ENCODE data around the gene CDK11A. TPM values are rescaled to one million over a fixed set of nuclear protein-coding genes. Genes with fewer than 3 reads are reported as not detected.
"Not testable (repeated sequence)": the region's sequence is repeated elsewhere in the genome, so short reads cannot be mapped to it uniquely, and the experiment has no call there.

Gene CDK11A
- total RNA-seq, 1 donor from 2014 or later, result 103 TPM

DNA sequence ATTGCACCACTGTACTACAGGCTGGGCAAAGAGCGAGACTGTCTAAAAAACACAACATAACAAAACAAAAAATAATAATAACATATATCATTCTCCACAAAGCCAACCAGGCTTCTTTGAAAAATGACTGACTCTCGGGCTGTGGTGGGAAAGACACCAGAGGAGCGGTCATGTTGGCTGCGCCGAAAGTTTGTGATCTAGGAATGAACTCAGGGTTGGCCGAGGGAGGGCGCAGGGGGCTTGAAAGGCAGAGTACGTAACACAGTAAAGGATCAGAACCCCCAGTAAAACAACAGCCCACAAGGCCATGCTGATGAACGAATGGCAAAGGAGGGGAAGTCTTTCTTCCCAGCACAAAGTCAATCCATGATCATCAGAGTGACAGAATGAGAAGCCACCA, 36.3 kb downstream of the CDK11A start:
- intact Hi-C loops (cut with micrococcal nuclease), result no loop called here

- intact Hi-C loops (cut with micrococcal nuclease), result no loop called here
These were observed 40.0 kb downstream of the CDK11A start for GRCh38 chr1:1684031-1684681.

GRCh38 chr1:1683104-1683905, 40.9 kb downstream of the CDK11A start:
- intact Hi-C loops (cut with micrococcal nuclease), result no loop called here

DNA sequence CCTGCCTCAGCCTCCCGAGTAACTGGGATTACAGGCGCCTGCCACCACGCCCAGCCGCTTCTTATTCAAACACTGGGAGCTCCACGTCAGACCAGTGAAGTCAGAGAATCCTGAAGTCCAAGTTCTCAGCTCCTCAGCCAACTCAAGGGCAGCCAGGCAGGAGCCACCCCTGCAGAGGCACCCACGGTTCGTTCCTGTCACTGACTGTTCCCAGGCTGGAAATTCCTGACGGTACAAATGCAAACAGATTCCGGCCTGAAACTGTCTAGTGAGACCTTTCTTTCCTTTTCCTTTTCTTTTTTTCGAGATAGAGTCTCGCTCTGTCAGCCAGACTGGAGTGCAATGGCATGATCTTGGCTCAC, 43.3 kb downstream of the CDK11A start:
- intact Hi-C loops (cut with micrococcal nuclease), result no loop called here

DNA sequence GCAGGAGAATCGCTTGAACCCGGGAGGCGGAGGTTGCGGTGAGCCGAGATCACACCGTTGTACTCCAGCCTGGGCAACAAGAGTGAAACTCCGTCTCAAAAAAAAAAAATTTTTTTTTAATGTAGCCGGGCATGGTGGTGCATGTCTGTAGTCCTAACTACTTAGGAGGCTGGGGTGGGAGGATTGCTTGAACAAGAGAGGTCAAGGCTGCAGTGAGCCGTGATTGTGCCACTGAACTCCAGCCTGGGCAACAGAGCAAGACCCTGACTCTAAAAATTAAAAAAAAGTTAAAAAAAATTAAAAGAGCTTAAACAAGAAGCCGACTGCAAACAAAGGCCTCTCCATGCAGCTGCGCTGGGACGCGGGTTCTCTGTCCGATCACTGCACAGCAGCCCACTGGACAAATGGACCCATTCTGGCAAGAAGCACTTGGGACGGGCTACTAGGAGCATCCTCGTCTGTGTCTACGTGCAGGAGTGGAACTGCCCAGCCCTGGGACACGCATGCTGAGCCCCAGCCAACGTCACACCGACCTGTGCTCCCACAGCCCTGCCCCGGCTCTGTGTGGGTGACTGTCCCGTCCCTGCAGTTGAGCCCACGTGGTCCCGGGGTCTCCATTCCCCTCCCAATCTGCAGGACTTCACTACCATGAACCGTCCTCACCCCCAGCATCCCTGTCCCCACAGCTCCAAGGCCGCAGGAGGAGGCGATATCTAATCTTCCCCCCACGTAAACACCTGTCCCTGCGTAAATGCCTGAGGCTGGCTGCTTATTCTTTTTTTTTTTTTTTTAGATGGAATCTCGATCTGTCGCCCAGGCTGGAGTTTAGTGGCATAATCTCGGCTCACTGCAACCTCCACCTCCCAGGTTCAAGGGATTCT, 43.9 kb downstream of the CDK11A start:
- intact Hi-C loops (cut with micrococcal nuclease), result no loop called here

- intact Hi-C loops (cut with micrococcal nuclease), result no loop called here
These were observed 45.4 kb downstream of the CDK11A start for GRCh38 chr1:1678581-1679380.

DNA sequence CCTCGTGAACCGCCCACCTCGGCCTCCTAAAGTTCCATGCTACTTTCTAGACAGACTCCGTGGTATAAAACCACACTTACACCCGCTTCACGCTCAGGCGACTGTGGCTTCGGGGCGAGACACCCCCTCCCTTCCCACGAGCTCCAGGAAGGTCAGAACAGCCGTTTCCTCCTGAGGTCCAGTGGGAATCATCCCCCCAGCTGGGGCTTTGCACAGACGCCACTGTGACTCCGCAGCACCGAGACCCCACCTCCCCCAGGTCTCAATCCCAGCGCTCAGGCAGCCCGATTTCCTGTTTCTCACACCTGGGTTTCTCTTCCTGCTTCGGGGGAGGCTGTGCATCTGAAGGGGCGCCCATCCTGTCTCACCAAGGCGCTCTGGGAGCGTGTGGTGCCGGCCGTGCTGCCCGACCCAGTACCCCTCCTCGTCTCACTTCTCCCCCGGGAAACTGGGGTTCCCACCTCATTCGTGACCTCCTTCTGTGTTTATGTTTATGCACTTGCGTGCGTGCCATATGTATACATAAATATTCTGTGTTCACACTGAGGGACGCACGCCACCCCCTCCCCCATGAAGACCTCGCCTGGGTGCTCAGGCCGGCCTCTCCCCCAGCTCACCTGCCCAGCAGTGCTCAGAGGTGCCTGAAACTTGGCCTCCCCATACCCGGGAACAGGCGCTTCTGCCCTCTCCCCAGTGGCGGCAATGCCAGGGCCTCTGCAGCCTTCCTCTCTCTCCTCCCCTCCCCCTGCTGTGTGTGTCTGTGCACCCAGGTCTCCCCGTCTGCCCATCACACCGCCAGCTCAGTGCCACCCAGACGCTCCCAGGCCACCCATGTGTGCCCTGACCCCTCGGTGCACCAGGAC, 46.2 kb downstream of the CDK11A start:
- intact Hi-C loops (cut with micrococcal nuclease), result no loop called here

GRCh38 chr1:1676087-1676486, 48.1 kb downstream of the CDK11A start:
- intact Hi-C loops (cut with micrococcal nuclease), result not testable (repeated sequence)

DNA sequence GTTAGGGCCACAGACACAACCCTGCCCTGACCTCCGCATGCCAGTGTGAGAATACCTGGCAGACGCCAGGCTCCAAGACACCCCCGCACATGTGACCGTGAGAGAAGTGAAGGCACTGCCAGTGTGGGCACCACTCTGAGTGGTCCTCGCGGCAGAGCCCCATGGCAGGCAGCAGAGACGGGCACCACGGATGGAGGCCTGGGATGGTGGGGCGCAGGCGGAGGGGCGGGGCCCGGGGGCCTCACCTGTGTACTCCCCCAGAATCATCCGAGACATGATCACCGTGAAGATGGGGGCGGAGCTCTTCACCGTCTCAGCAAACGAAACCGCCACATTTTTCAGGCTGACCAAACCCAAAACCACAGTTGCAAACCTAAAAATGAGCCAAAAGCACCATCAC, 48.9 kb downstream of the CDK11A start:
- intact Hi-C loops (cut with micrococcal nuclease), result not testable (repeated sequence)

- intact Hi-C loops (cut with micrococcal nuclease), result not testable (repeated sequence)
These were observed 49.4 kb downstream of the CDK11A start for GRCh38 chr1:1674806-1675205.

DNA sequence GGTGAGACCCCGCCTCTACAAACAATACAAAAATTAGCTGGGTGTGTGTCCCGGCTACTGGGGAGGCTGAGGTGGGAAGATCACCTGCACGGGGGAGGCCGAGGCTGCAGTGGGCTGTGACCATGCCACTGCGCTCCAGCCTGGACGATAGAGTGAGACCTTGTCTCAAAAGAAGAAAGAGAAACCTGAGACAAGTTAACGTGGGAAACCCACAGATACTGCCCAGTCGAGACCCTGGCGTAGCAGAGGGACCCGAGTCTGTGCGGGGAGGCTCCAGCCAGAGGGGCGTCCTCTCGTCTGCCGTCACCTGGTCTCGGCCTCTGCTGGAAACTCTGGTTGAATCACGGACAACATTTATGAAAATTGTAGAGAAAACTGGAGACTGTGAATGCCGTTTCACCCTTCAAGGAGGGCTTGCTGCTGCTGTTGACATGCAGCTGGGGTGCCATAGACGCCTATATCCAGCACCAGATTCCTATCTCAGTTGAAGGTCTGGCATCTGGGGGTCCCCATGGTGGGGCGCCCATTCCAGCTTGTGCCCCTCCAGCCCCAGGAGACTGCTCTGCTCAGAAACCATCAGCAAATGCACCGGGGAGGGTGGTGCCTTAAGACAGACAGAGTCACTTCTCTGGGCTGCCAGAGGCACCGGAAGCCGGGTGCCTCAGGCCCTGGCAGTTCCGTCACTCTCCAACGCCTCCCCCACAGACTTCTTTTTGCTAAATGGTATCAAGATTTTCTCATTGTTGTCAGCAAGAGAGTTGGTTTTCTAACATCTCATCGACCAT, 51.8 kb downstream of the CDK11A start:
- intact Hi-C loops (cut with micrococcal nuclease), result no loop called here

GRCh38 chr1:1671365-1672119, 52.6 kb downstream of the CDK11A start:
- intact Hi-C loops (cut with micrococcal nuclease), result no loop called here

- intact Hi-C loops (cut with micrococcal nuclease), result no loop called here
These were observed 53.3 kb downstream of the CDK11A start for GRCh38 chr1:1670866-1671265.

- intact Hi-C loops (cut with micrococcal nuclease), result no loop called here
These were observed 54.4 kb downstream of the CDK11A start for GRCh38 chr1:1669468-1670440.

- intact Hi-C loops (cut with micrococcal nuclease), result no loop called here
These were observed 57.6 kb downstream of the CDK11A start for GRCh38 chr1:1666526-1666925.

DNA sequence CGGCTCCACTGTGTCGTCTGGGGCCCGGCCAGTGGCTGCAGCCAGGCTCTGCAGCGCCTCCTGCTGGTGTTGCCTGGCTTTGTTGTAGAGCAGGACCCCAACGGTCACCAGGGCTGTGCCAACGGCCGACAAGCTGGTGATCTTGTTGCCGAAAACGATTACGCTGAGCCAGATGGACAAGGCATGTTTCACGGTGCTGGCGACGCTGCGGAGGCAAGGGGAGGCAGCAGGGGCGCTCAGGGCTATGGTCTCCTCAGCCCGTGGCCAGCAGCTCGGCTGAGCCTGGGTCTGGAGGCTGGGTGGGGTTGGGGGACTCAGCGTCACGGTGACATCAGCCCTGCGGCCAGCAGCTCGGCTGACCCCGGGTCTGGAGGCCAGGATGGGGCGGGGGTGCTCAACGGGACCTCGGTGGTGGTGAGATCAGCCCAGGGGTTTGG, 58.3 kb downstream of the CDK11A start:
- intact Hi-C loops (cut with micrococcal nuclease), result no loop called here
